ENCODE measurements around the gene UGGT2. TPM values are rescaled to one million over a fixed set of nuclear protein-coding genes. Genes with fewer than 3 reads are reported as not detected.

UGGT2 gene
- total and polyA plus RNA-seq, 9 of the 15 experiments (the other 6 are each of a cell fraction or from before 2014, with no cell fraction given): 3.5 to 24.5 (median 18.3) TPM

- no peak for ATAC-seq
- no peaks in the 10 kb centered on the region for H3K4me1 ChIP-seq (replicated peaks in 1 of 2; ENCODE audit: control insufficient read depth in 2 of 2, insufficient read depth in 2 of 2, low read length in 2 of 2)
- no peak overlapping the region for H3K9ac ChIP-seq (ENCODE audit: insufficient read depth in 1 of 2, low read depth in 2 of 2, low read length in 2 of 2)
- no peak for DNase-seq (ENCODE audit: extremely low read depth in 1 of 4, low spot score in 3 of 4)
- POLR2A ChIA-PET: no interaction called here
- no peak overlapping the region for H3K4me3 ChIP-seq
- CTCF ChIA-PET (ENCODE audit: low intra/inter-chr PET ratio): no interaction called here
- no peak for TF ChIP-seq HINFP (tag; conservative IDR thresholded peaks at IDR 0.05; ENCODE audit: low read depth)
- no peak for TF ChIP-seq SAFB2 (IDR thresholded peaks at IDR 0.05; ENCODE audit: borderline replicate concordance, low read depth, low read length, severe bottlenecking)
- TF ChIP-seq SIN3A (IDR thresholded peaks at IDR 0.05; ENCODE audit: borderline replicate concordance in 2 of 2, control insufficient read depth in 1 of 2, low read depth in 2 of 2, low read length in 2 of 2): no peak
- TF ChIP-seq JUNB (CRISPR knock-in tag; conservative IDR thresholded peaks at IDR 0.05): no peak
- no peak for TF ChIP-seq L3MBTL2 (IDR thresholded peaks at IDR 0.05)
- no peak for TF ChIP-seq PTRF (tag; IDR thresholded peaks at IDR 0.05)
- no peak for TF ChIP-seq EZH2 (IDR thresholded peaks at IDR 0.05; ENCODE audit: borderline replicate concordance, low read depth, low read length)
- no peak for TF ChIP-seq MNT (conservative IDR thresholded peaks at IDR 0.05)
- TF ChIP-seq ARID3B (CRISPR knock-in tag; IDR thresholded peaks at IDR 0.05; ENCODE audit: borderline replicate concordance): no peak
- TF ChIP-seq ZNF589 (CRISPR knock-in tag; IDR thresholded peaks at IDR 0.05; ENCODE audit: low read depth): no peak
- TF ChIP-seq ZNF239 (CRISPR knock-in tag; IDR thresholded peaks at IDR 0.05): no peak
- no peak for TF ChIP-seq NFATC3 (IDR thresholded peaks at IDR 0.05)
- TF ChIP-seq SIN3B (IDR thresholded peaks at IDR 0.05; ENCODE audit: low read depth): no peak
- intact Hi-C loops (cut with micrococcal nuclease) (no loop called here), in situ Hi-C loops (cut with MboI) (no loop called here)
- H3K9me3 ChIP-seq (replicated peaks; ENCODE audit: control insufficient read depth, insufficient read depth, low read depth, low read length): no peaks in the 10 kb centered on the region
- no peaks in the 10 kb centered on the region for H3K79me2 ChIP-seq (ENCODE audit: control insufficient read depth, insufficient read depth, low read length)
- H3K4me2 ChIP-seq (ENCODE audit: insufficient read depth, low read length): no peak overlapping the region
- no peak overlapping the region for H3K27ac ChIP-seq (ENCODE audit: extremely low read depth, low read depth, low read length)
- no TSS peak for BruUV-seq (replicated peaks)
- no peak overlapping the region for H2AFZ ChIP-seq (ENCODE audit: low read depth, low read length)
- no peaks in the 10 kb centered on the region for H4K20me1 ChIP-seq (replicated peaks; ENCODE audit: control insufficient read depth, insufficient read depth, low read length)
- H3K36me3 ChIP-seq (ENCODE audit: control insufficient read depth, insufficient read depth, low read length): no peaks in the 10 kb centered on the region
- H3K9me1 ChIP-seq (ENCODE audit: control insufficient read depth, insufficient read depth, low read length): no peaks in the 10 kb centered on the region
- no peaks in the 10 kb centered on the region; a peak in 3 of 5 replicates for H3K27me3 ChIP-seq (ENCODE audit: control insufficient read depth in 2 of 2, insufficient read depth in 2 of 2, low read length in 2 of 2)
- no peak for FAIRE-seq
- WGBS (ENCODE audit: insufficient coverage, low coverage, missing lambda C conversion rate): 0% methylated on average over 2 of the region's 2 CpGs
Observed at GRCh38 chr13:96081888-96082287, 28.7 kb upstream of the UGGT2 start.
